Spleen (tissue), 7 donors: ENCODE measurements around the gene DAB2.

Experiments
- CTCF ChIP-seq, 11 experiments: fragments of 200-600 bp in 7 of 11; fragments of 450-650 bp in 4 of 11; sonication (generic) in 4 of 11; IDR thresholded peaks in 8 of 11; conservative IDR thresholded peaks in 3 of 11; 1 replicate in 7 of 11; 2 replicates in 4 of 11; pipeline versions ENCODE4 v1.4.0 to v1.8.0; 2016 to 2021; ENCODE audit warnings: antibody characterized with exemption in 11 of 11, inconsistent platforms in 4 of 11, mild to moderate bottlenecking in 1 of 11
- POLR2A ChIP-seq, 3 donors: fragments of 450-650 bp; IDR thresholded peaks; one replicate each; pipeline ENCODE4 v1.5.1; 2017; ENCODE audit warnings: antibody characterized with exemption in 3 of 3, mild to moderate bottlenecking in 1 of 3
- donor health status: DM: no; HTN: no; CAD: no; lungs with moderate emphysema.
- donor health status: DM: no; HTN: no; CAD: no.
- donor health status: DM: no; HTN: no; CAD: no.

DNA sequence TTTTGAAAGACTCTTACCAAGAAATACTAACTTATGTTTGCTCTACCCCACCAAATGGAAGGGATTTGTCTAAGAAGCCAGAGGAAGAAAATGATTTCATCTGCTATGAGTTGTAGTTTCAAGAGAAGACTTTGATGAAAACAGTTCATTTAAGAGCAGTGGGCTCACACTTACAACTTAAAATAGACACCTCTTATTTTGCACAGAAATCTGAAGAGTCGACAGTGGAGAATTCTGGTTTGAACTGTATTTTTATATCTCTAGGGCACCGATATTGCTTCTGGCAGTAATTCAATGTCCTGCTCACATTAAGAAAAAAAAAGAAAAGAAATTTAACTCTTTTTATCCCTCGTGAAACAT is 1.9 kb upstream of the DAB2 start:
- no peak for TF ChIP-seq CTCF (IDR thresholded peaks at IDR 0.05 in 8 of 11, conservative IDR thresholded peaks at IDR 0.05 in 3 of 11)
- TF ChIP-seq POLR2A (IDR thresholded peaks at IDR 0.05) = no peak
